NCI-H2171 treated with DMSO at 0.1 percent for 48 hours (cell line): ENCODE results near the gene DDIT4L.
"Not testable (repeated sequence)": the region's sequence is repeated elsewhere in the genome, so short reads cannot be mapped to it uniquely, and the experiment has no call there.

Source experiments
- DNase-seq: peaks from one replicate; lab custom pipeline; 2025; lab: John Stamatoyannopoulos, UW

DDIT4L gene

GRCh38 chr4:100166297-100167039, 23.8 kb downstream of the DDIT4L start:
- no peak for DNase-seq

DNA sequence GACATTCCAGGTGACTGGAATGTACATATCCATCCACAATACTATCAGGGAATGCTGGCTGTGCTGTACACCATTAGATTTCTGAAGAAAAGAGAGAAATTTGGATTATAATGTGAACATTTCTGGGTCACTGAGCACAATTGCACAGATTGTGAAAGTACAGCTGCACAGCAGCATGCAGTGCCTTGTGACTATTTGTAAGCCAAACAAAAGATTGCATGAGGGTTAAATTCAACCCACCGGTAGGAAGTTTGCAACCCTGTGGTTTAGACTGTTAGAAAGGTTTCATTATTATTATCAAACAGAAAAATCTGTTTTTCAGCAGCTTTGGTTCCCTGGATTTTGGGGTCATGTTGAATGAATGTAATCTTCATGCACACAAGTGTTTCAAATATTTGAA, 24.5 kb downstream of the DDIT4L start:
- DNase-seq: no peak

DNA sequence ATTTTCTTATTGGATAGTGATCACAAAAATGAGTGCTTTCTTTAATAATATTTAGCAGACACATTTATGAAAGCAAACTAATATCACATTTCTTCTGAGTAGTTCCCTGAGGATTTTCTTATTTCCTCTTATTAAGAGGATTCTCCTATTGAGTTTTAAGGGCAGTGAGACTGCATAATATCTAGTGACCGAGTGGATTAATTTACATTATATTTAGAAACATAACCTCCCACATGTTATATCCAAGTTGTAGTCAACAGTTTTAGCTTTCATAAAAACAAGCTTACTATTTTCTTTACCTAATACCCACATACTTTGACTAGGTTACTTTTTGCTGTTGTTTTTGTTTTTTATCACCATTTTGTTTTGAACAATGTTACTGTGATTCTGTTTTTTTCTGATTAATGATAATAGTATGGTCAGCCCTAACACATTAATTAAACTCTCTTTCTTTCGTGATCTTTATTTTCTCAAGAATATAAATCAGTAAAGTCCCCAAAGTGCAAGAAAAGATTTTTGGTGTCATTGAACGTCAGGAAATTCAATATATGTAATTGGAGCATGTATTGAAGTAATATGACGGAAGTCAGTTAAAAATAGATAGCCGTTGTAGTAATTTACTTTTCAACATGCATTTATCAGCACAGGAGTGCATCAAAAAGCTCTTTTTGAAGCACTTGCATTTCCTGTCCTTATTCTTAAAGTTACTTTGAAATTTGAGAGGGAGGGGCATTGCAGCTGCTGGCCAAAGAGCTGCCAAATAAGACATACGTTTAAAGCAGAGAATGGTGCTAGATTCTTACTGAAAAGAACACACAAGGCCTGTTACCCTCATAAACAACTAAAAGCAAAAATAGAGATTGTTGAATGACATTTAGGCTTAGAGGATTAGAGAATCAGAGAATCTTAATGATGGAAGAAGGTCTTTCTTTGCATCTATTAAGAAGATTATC, 25.2 kb downstream of the DDIT4L start:
- DNase-seq: no peak

DNA sequence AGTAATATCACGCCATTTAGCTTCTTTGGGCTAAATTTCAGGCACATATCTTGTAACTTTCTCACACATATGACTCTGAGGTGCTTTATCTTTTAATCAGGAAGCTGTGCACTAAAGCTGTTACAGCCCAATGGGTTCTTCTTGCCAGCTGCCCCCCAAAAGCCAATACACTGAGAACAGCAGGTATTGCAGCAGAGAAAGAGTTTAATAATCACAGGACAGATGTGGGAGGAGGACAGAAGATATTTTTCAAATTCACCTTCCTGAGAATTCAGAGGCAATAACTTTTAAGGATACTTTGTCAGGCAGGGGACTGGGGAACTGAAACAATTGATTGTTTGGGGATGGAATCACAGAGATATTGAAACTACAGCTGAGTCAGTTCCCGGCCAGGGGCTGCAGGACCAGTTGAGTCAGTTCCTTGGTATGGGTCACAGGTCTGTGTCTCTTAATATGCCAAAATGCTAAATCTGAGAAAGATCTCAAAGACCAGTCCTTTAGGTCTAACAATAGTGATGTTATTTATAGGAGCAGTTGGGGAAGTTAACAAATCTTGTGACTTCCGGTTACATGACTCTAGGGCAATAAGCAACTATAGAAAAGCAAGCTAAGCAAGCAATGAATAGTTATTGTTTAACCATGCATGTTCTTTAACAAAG, 28.1 kb downstream of the DDIT4L start:
- no peak for DNase-seq

DNA sequence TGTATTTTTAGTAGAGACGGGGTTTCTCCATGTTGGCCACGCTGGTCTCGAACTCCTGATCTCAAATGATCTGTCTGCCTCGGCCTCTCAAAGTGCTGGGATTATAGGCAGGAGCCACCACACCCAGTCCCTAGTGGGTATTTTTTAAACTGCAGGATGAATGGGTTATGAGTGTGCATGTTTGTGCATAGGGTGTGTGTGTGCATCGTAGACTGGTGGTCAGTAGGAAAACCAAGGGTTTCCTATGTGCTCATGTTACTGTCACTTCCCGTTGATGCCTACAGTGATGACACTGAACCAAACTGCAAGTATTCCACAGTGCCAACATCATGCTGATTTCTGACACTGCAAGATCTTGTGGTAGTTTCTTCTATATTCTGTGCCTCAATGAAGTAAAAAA, 41.1 kb downstream of the DDIT4L start:
- DNase-seq: no peak

DNA sequence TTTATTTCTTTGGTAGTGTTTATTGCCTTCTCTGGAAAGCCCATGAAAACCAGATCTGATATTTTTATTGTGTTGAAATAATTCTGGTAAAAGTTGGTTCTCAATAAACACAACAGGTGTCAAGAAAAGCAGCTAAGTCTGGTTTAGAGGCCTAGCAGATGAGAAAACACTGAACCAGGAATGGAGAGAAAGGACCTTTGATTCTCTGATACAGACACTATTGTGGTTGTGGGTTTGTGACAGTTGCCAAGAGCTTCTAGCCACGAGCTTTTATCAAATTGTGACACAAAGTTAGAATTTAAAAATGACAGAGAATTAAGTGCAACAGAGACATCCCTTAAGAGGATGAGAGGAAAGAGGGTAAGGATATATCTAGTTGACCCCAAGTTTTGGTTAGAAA, 42.6 kb downstream of the DDIT4L start:
- no peak for DNase-seq

DNA sequence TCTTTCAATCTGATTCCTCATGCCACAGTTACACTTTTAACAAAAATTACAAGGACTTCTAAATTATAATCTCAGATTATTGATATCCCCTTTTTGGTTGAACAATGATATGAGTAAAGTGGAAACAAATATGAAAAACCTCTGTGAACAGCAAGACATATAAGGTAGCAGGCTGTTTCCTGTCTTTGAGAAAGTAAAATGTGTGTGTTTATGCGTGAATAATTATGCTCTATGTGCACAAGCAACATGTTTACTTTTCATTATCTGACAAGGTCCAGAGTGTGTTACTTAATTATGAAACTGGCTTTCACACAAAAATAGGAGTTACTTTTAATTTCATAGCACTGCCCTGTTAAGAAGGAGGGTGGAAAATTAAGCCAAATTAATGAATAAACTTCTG, 43.1 kb downstream of the DDIT4L start:
- DNase-seq: no peak

GRCh38 chr4:100146756-100147155, 43.5 kb downstream of the DDIT4L start:
- DNase-seq: no peak

DNA sequence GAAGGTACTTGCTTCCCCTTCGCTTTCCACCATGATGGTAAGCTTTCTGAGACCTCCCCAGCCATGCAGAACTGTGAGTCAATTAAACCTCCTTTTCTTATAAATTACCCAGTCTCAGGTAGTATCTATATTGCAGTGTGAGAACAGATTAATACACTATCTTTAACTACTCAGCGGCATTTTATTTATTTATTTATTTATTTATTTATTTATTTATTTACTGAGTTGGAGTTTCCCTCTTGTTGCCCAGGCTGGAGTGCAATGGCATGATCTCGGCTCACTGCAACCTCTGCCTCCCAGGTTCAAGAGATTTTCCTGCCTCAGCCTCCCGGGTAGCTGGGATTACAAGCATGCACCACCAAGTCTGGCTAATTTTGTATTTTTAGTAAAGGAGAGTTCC, 52.9 kb downstream of the DDIT4L start:
- not testable (repeated sequence) for DNase-seq
